Measurements from ENCODE around the gene MAP3K6.

Gene MAP3K6

GRCh38 chr1:27377760-27378495, 11.2 kb upstream of the MAP3K6 start:
- Histone ChIP-seq H3K36me3 (ENCODE audit: insufficient read depth, low read length) (no peaks in the 10 kb centered on the region), H2AFZ (ENCODE audit: low read depth, low read length) (no peak overlapping the region), H3K27me3 (ENCODE audit: insufficient read depth, low read length) (peaks cover 26% of the 10 kb centered on the region), H3K4me3 (ENCODE audit: low read length) (no peak overlapping the region), H3K9me3 (ENCODE audit: low read length) (no peaks in the 10 kb centered on the region), H3K4me1 (ENCODE audit: insufficient read depth, low read length) (no peaks in the 10 kb centered on the region)

GRCh38 chr1:27374362-27375086, 7.8 kb upstream of the MAP3K6 start, which contains the start of gene FCN3:
FCN3 (minus strand) TSS chr1:27374824; CDS start chr1:27374818, 6 bp downstream.
- no peak within 1 kb of the TSS for H2AFZ ChIP-seq (ENCODE audit: low read depth, low read length)
- H3K36me3 ChIP-seq (ENCODE audit: insufficient read depth, low read length), result no peaks in the 10 kb centered on the region
- H3K4me3 ChIP-seq (ENCODE audit: low read length), result no peak within 1 kb of the TSS
- H3K9me3 ChIP-seq (ENCODE audit: low read length), result no peaks in the 10 kb centered on the region
- peaks cover 2% of the 10 kb centered on the region for H3K27me3 ChIP-seq (ENCODE audit: insufficient read depth, low read length)
- H3K4me1 ChIP-seq (ENCODE audit: insufficient read depth, low read length), result no peaks in the 10 kb centered on the region

GRCh38 chr1:27372808-27373690, 6.3 kb upstream of the MAP3K6 start:
- H3K4me3 ChIP-seq (ENCODE audit: low read length), result no peak overlapping the region
- H3K27me3 ChIP-seq (ENCODE audit: insufficient read depth, low read length), result no peaks in the 10 kb centered on the region
- H3K9me3 ChIP-seq (ENCODE audit: low read length), result no peaks in the 10 kb centered on the region
- H2AFZ ChIP-seq (ENCODE audit: low read depth, low read length), result no peak overlapping the region
- no peaks in the 10 kb centered on the region for H3K4me1 ChIP-seq (ENCODE audit: insufficient read depth, low read length)
- no peaks in the 10 kb centered on the region for H3K36me3 ChIP-seq (ENCODE audit: insufficient read depth, low read length)

GRCh38 chr1:27372022-27372807, 5.5 kb upstream of the MAP3K6 start:
- no peaks in the 10 kb centered on the region for H3K27me3 ChIP-seq (ENCODE audit: insufficient read depth, low read length)
- H3K4me3 ChIP-seq (ENCODE audit: low read length), result no peak overlapping the region
- no peaks in the 10 kb centered on the region for H3K36me3 ChIP-seq (ENCODE audit: insufficient read depth, low read length)
- no peak overlapping the region for H2AFZ ChIP-seq (ENCODE audit: low read depth, low read length)
- no peaks in the 10 kb centered on the region for H3K9me3 ChIP-seq (ENCODE audit: low read length)
- H3K4me1 ChIP-seq (ENCODE audit: insufficient read depth, low read length), result peaks cover 4% of the 10 kb centered on the region

GRCh38 chr1:27368869-27369582, 2.3 kb upstream of the MAP3K6 start:
- no peak overlapping the region for H2AFZ ChIP-seq (ENCODE audit: low read depth, low read length)
- no peaks in the 10 kb centered on the region for H3K27me3 ChIP-seq (ENCODE audit: insufficient read depth, low read length)
- no peaks in the 10 kb centered on the region for H3K36me3 ChIP-seq (ENCODE audit: insufficient read depth, low read length)
- no peak overlapping the region for H3K4me3 ChIP-seq (ENCODE audit: low read length)
- peaks cover 16% of the 10 kb centered on the region for H3K4me1 ChIP-seq (ENCODE audit: insufficient read depth, low read length)
- H3K9me3 ChIP-seq (ENCODE audit: low read length), result no peaks in the 10 kb centered on the region

- no peaks in the 10 kb centered on the region for H3K36me3 ChIP-seq (ENCODE audit: insufficient read depth, low read length)
- no peaks in the 10 kb centered on the region for H3K9me3 ChIP-seq (ENCODE audit: low read length)
- H3K27me3 ChIP-seq (ENCODE audit: insufficient read depth, low read length), result no peaks in the 10 kb centered on the region
- H3K4me3 ChIP-seq (ENCODE audit: low read length), result peak overlapping the region; percentile 70
- peak overlapping the region; percentile 71 for H2AFZ ChIP-seq (ENCODE audit: low read depth, low read length)
- H3K4me1 ChIP-seq (ENCODE audit: insufficient read depth, low read length), result peaks cover 16% of the 10 kb centered on the region
These were observed 444 bp upstream of the MAP3K6 start for GRCh38 chr1:27367160-27367650.

- Histone ChIP-seq H3K9me3 (ENCODE audit: low read length) (no peaks in the 10 kb centered on the region), H3K4me1 (ENCODE audit: insufficient read depth, low read length) (peaks cover 16% of the 10 kb centered on the region), H3K4me3 (ENCODE audit: low read length) (peak overlapping the region; percentile 70), H2AFZ (ENCODE audit: low read depth, low read length) (peak overlapping the region; percentile 80), H3K36me3 (ENCODE audit: insufficient read depth, low read length) (no peaks in the 10 kb centered on the region), H3K27me3 (ENCODE audit: insufficient read depth, low read length) (no peaks in the 10 kb centered on the region)
These were observed 699 bp downstream of the MAP3K6 start for GRCh38 chr1:27366113-27366410.

GRCh38 chr1:27365372-27366112, 1.2 kb downstream of the MAP3K6 start:
- H2AFZ ChIP-seq (ENCODE audit: low read depth, low read length), result peak overlapping the region; percentile 80
- H3K4me1 ChIP-seq (ENCODE audit: insufficient read depth, low read length), result peaks cover 16% of the 10 kb centered on the region
- H3K9me3 ChIP-seq (ENCODE audit: low read length), result no peaks in the 10 kb centered on the region
- H3K36me3 ChIP-seq (ENCODE audit: insufficient read depth, low read length), result no peaks in the 10 kb centered on the region
- no peaks in the 10 kb centered on the region for H3K27me3 ChIP-seq (ENCODE audit: insufficient read depth, low read length)
- H3K4me3 ChIP-seq (ENCODE audit: low read length), result peak overlapping the region; percentile 70

- Histone ChIP-seq H3K4me1 (ENCODE audit: insufficient read depth, low read length) (peaks cover 16% of the 10 kb centered on the region), H2AFZ (ENCODE audit: low read depth, low read length) (no peak overlapping the region), H3K4me3 (ENCODE audit: low read length) (peak overlapping the region; percentile 23), H3K27me3 (ENCODE audit: insufficient read depth, low read length) (no peaks in the 10 kb centered on the region), H3K9me3 (ENCODE audit: low read length) (no peaks in the 10 kb centered on the region), H3K36me3 (ENCODE audit: insufficient read depth, low read length) (no peaks in the 10 kb centered on the region)
These were observed 1.9 kb downstream of the MAP3K6 start for GRCh38 chr1:27364696-27365371.

GRCh38 chr1:27363766-27364695, 2.7 kb downstream of the MAP3K6 start:
- Histone ChIP-seq H3K4me1 (ENCODE audit: insufficient read depth, low read length) (peaks cover 16% of the 10 kb centered on the region), H3K4me3 (ENCODE audit: low read length) (no peak overlapping the region), H2AFZ (ENCODE audit: low read depth, low read length) (no peak overlapping the region), H3K36me3 (ENCODE audit: insufficient read depth, low read length) (no peaks in the 10 kb centered on the region), H3K9me3 (ENCODE audit: low read length) (no peaks in the 10 kb centered on the region), H3K27me3 (ENCODE audit: insufficient read depth, low read length) (no peaks in the 10 kb centered on the region)
